Tibial artery (tissue), 4 donors: ENCODE measurements around the gene HTR6.

Experiments
- DNase-seq, 2 donors: peaks; one replicate each; pipeline ENCODE4 v3.0.0-alpha.2; 2019
- H3K27ac ChIP-seq, 2 donors: fragments of 200-600 bp; sonication (generic) in 1 of 2; 1 replicate in 1 of 2; 2 replicates in 1 of 2; pipeline ENCODE4 v1.5.1; 2018 to 2019; ENCODE audit warnings: mild to moderate bottlenecking in 1 of 2
- H3K27me3 ChIP-seq, 2 donors: fragments of 200-600 bp; sonication (generic) in 1 of 2; one replicate each; pipeline versions ENCODE4 v1.5.1 to v1.6.0; 2016 to 2019
- H3K36me3 ChIP-seq, 3 donors: fragments of 200-600 bp; sonication (generic) in 2 of 3; one replicate each; pipeline ENCODE4 v1.5.1; 2016 to 2019; ENCODE audit warnings: mild to moderate bottlenecking in 2 of 3
- H3K4me1 ChIP-seq, 4 donors: fragments of 200-600 bp; sonication (generic) in 2 of 4; 1 replicate in 3 of 4; 2 replicates in 1 of 4; pipeline ENCODE4 v1.5.1; 2016 to 2019
- H3K4me3 ChIP-seq, 2 donors: fragments of 200-600 bp; sonication (generic) in 1 of 2; 1 replicate in 1 of 2; 2 replicates in 1 of 2; pipeline ENCODE4 v1.5.1; 2018 to 2019; ENCODE audit warnings: mild to moderate bottlenecking in 2 of 2
- H3K9me3 ChIP-seq, 3 donors: fragments of 200-600 bp; sonication (generic) in 1 of 3; one replicate each; pipeline ENCODE4 v1.5.1; 2016 to 2019
- intact Hi-C: fragments of 100-400 bp; cut with DNase I; formaldehyde crosslinking; loops from one replicate; pipeline ENCODE4 v1.15.0; 2023; ENCODE audit warnings: low total_unique reads
- TF ChIP-seq, protein P1 (sequence below), 2 experiments: fragments of 200-600 bp in 1 of 2; fragments of 450-650 bp in 1 of 2; IDR thresholded peaks; one replicate each; pipeline ENCODE4 v1.5.1; 2017 to 2019; ENCODE audit warnings: antibody characterized with exemption in 2 of 2, mild to moderate bottlenecking in 1 of 2, moderate library complexity in 1 of 2

HTR6 gene

DNA sequence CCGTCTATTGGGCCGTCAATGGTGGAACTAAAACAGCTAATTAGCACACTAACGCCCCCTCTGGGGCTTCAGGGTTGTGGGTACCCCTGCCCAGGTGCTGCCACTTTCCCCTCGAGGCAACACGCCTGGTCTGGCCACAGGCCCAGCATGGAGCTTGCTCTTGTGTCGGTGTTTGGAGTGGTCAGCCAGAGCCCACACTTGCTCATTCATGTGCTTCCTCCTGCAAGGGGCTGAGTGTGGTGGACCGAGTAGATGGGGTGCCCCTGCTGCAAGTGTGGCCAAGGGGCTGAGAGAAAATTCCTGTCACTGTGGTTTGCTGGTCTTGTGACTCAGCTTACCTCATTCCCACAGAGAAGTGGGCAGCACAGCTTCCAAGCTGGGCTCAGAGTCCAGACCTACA lies 25.7 kb downstream of the HTR6 start:
- no peak overlapping the region for H3K4me3 ChIP-seq
- no peak for DNase-seq
- H3K4me1 ChIP-seq: no peaks in the 10 kb centered on the region
- no peak overlapping the region for H3K27ac ChIP-seq
- H3K36me3 ChIP-seq: peaks cover 46 to 96% (median 70%) of the 10 kb centered on the region in 3 donors
- no peaks in the 10 kb centered on the region for H3K27me3 ChIP-seq
- no peaks in the 10 kb centered on the region for H3K9me3 ChIP-seq
- TF ChIP-seq, protein P1, sequence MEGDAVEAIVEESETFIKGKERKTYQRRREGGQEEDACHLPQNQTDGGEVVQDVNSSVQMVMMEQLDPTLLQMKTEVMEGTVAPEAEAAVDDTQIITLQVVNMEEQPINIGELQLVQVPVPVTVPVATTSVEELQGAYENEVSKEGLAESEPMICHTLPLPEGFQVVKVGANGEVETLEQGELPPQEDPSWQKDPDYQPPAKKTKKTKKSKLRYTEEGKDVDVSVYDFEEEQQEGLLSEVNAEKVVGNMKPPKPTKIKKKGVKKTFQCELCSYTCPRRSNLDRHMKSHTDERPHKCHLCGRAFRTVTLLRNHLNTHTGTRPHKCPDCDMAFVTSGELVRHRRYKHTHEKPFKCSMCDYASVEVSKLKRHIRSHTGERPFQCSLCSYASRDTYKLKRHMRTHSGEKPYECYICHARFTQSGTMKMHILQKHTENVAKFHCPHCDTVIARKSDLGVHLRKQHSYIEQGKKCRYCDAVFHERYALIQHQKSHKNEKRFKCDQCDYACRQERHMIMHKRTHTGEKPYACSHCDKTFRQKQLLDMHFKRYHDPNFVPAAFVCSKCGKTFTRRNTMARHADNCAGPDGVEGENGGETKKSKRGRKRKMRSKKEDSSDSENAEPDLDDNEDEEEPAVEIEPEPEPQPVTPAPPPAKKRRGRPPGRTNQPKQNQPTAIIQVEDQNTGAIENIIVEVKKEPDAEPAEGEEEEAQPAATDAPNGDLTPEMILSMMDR (IDR thresholded peaks at IDR 0.05): no peak
- intact Hi-C loops: no loop called here

DNA sequence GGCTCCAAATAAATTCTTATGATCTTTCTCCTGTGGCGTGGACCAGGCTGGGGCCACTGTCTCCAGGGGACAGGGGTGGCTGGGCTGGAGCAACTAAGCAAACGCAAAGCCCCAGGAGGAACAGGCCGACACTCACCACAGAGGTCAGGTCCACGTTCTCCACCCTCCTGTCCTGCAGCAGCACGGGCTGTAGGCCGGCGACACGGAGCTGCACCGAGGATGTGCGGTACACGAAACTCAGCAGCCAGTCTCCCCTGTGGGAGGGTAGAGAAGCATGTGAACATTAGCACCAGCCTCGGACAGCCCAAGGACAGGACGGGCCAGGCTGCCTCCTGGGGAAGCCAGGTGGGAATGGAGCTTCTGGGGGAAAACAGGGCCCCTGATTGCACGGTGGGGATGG lies 29.6 kb downstream of the HTR6 start:
- DNase-seq: no peak
- intact Hi-C loops: no loop called here
- TF ChIP-seq, protein P1 (IDR thresholded peaks at IDR 0.05): no peak
- Histone ChIP-seq H3K36me3 (peaks cover 43 to 99% (median 65%) of the 10 kb centered on the region in 3 donors), H3K4me3 (no peak overlapping the region), H3K9me3 (no peaks in the 10 kb centered on the region), H3K27ac (no peak overlapping the region), H3K27me3 (no peaks in the 10 kb centered on the region), H3K4me1 (no peaks in the 10 kb centered on the region)

DNA sequence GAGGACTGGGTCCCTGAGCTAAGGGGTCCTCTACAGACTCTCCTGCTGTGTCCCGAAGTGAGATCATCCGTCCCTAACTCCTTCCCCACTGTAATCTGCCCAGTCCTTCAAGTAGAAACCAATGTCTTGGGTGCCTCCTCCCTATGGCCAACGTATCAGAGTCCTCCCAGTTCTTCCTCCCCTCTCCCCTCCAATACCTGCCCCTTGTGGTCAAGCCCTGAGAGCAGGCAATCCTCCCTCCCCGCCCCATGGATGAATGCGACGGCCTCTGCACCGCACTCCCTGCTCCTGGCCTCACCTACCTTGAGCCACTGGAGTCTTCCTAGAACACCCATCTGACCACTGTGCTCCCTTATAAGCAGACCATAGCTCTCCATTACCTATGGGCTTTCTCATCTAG lies 31.1 kb downstream of the HTR6 start:
- H3K9me3 ChIP-seq: no peaks in the 10 kb centered on the region
- H3K4me1 ChIP-seq: no peaks in the 10 kb centered on the region
- TF ChIP-seq, protein P1 (IDR thresholded peaks at IDR 0.05): no peak
- H3K4me3 ChIP-seq: no peak overlapping the region
- no peak overlapping the region for H3K27ac ChIP-seq
- no peak for DNase-seq
- intact Hi-C loops: no loop called here
- peaks cover 42 to 99% (median 68%) of the 10 kb centered on the region in 3 donors for H3K36me3 ChIP-seq
- no peaks in the 10 kb centered on the region for H3K27me3 ChIP-seq

DNA sequence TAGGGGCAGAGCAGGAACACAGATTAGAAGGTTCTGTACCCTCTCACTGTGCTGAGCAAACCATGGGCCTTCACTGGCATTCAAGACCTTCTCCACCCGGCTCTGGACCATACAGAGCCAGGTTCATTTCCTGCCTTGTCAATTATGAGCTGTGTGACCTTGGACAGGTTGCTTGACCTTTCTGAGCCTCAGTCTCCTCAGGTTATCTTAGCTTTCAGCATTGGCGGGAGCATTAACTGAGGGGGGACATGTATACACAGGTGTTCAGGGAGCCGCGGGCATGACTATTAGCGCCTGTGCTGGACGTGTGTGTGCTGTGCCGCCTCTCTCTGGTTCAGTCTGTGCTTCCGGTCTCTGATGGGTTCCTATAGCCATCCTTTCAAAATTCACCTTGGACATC lies 32.1 kb downstream of the HTR6 start:
- no peak overlapping the region for H3K4me3 ChIP-seq
- no peak for DNase-seq
- H3K9me3 ChIP-seq: no peaks in the 10 kb centered on the region
- peaks cover 42 to 90% (median 61%) of the 10 kb centered on the region in 3 donors for H3K36me3 ChIP-seq
- H3K27ac ChIP-seq: no peak overlapping the region
- no peaks in the 10 kb centered on the region for H3K27me3 ChIP-seq
- intact Hi-C loops: no loop called here
- TF ChIP-seq, protein P1 (IDR thresholded peaks at IDR 0.05): no peak
- H3K4me1 ChIP-seq: no peaks in the 10 kb centered on the region

DNA sequence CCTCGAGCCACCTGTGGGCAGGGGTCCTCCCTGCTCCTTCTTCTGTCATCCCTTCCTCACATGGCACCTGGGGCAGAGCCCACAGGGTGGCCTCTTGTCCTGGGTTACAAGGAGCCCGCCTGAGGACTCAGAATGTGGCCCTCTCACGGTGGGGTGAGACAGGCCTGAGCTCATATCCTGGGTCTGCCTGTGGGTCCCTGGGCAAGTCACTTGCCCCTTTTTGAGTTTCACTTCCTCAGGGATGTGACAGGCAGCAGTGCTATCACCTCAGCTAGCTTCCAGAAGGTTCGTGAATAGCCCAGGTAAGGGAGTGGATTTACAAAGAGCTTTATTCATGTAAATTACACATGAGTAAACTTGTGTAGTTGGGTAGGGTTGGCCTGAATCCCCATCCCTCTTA lies 33.5 kb downstream of the HTR6 start:
- no peak for DNase-seq
- Histone ChIP-seq H3K27ac (no peak overlapping the region), H3K4me1 (no peaks in the 10 kb centered on the region), H3K27me3 (no peaks in the 10 kb centered on the region), H3K4me3 (no peak overlapping the region), H3K9me3 (no peaks in the 10 kb centered on the region), H3K36me3 (peaks cover 41 to 77% (median 56%) of the 10 kb centered on the region in 3 donors)
- TF ChIP-seq, protein P1 (IDR thresholded peaks at IDR 0.05): no peak
- intact Hi-C loops: no loop called here
